Esophagus muscularis mucosa (tissue), 4 donors: ENCODE data around the gene TNP2.

Experiments used
- EP300 ChIP-seq: sonication (generic); formaldehyde crosslinking; IDR thresholded peaks from one replicate; pipeline ENCODE4 v1.6.1; 2017; ENCODE audit warnings: antibody characterized with exemption
- POLR2A ChIP-seq: fragments of 450-650 bp; IDR thresholded peaks from one replicate; pipeline ENCODE4 v1.6.1; 2017; ENCODE audit warnings: antibody characterized with exemption, moderate library complexity, mild to moderate bottlenecking, low read depth
- TF ChIP-seq, protein P1 (sequence below), 3 experiments: fragments of 200-600 bp in 2 of 3; fragments of 450-650 bp in 1 of 3; sonication (generic) in 2 of 3; IDR thresholded peaks; one replicate each; pipeline ENCODE4 v1.5.1; 2017 to 2019; ENCODE audit warnings: antibody characterized with exemption in 3 of 3, mild to moderate bottlenecking in 2 of 3, moderate library complexity in 1 of 3

GRCh38 chr16:11258553-11259492 is 10.3 kb downstream of the TNP2 start:
- TF ChIP-seq, protein P1, sequence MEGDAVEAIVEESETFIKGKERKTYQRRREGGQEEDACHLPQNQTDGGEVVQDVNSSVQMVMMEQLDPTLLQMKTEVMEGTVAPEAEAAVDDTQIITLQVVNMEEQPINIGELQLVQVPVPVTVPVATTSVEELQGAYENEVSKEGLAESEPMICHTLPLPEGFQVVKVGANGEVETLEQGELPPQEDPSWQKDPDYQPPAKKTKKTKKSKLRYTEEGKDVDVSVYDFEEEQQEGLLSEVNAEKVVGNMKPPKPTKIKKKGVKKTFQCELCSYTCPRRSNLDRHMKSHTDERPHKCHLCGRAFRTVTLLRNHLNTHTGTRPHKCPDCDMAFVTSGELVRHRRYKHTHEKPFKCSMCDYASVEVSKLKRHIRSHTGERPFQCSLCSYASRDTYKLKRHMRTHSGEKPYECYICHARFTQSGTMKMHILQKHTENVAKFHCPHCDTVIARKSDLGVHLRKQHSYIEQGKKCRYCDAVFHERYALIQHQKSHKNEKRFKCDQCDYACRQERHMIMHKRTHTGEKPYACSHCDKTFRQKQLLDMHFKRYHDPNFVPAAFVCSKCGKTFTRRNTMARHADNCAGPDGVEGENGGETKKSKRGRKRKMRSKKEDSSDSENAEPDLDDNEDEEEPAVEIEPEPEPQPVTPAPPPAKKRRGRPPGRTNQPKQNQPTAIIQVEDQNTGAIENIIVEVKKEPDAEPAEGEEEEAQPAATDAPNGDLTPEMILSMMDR (IDR thresholded peaks at IDR 0.05) = no peak
- no peak for TF ChIP-seq EP300
- TF ChIP-seq POLR2A = no peak
